GM19438 (cell line): ENCODE results near the gene SYNE2.
"Not testable (repeated sequence)": the region's sequence is repeated elsewhere in the genome, so short reads cannot be mapped to it uniquely, and the experiment has no call there.

Source experiments
- ATAC-seq: cut with Tn5 transposase; IDR thresholded peaks from one replicate; pipeline ENCODE4 v1.9.1; 2021; ENCODE audit warnings: low read depth; ENCODE audit not compliant: unreplicated experiment

SYNE2 gene

GRCh38 chr14:63869940-63870752, 17.3 kb downstream of the SYNE2 start:
- ATAC-seq: not testable (repeated sequence)

GRCh38 chr14:63870753-63871037, 17.9 kb downstream of the SYNE2 start:
- not testable (repeated sequence) for ATAC-seq

- ATAC-seq: no peak
Measured at GRCh38 chr14:63874223-63874622, 21.4 kb downstream of the SYNE2 start.

- ATAC-seq: no peak
Measured at GRCh38 chr14:63875311-63875710, 22.5 kb downstream of the SYNE2 start.

GRCh38 chr14:63877550-63877939, 24.7 kb downstream of the SYNE2 start:
- no peak for ATAC-seq

- no peak for ATAC-seq
Measured at GRCh38 chr14:63878052-63878451, 25.2 kb downstream of the SYNE2 start.

- no peak for ATAC-seq
Measured at GRCh38 chr14:63878792-63879191, 26.0 kb downstream of the SYNE2 start.

GRCh38 chr14:63881926-63882325, 29.1 kb downstream of the SYNE2 start:
- no peak for ATAC-seq

GRCh38 chr14:63887899-63888298, 35.1 kb downstream of the SYNE2 start:
- ATAC-seq: no peak

GRCh38 chr14:63890553-63890952, 37.7 kb downstream of the SYNE2 start:
- no peak for ATAC-seq

GRCh38 chr14:63891148-63891975, 38.6 kb downstream of the SYNE2 start:
- no peak for ATAC-seq

GRCh38 chr14:63892265-63892664, 39.5 kb downstream of the SYNE2 start:
- no peak for ATAC-seq

GRCh38 chr14:63893701-63894458, 41.1 kb downstream of the SYNE2 start:
- ATAC-seq: no peak

- no peak for ATAC-seq
Measured at GRCh38 chr14:63895510-63895909, 42.7 kb downstream of the SYNE2 start.

GRCh38 chr14:63896278-63896720, 43.5 kb downstream of the SYNE2 start:
- ATAC-seq: no peak

- ATAC-seq: no peak
Measured at GRCh38 chr14:63897721-63898163, 44.9 kb downstream of the SYNE2 start.

- ATAC-seq: no peak
Measured at GRCh38 chr14:63899953-63900352, 47.1 kb downstream of the SYNE2 start.

GRCh38 chr14:63901434-63902085, 48.8 kb downstream of the SYNE2 start:
- ATAC-seq: no peak

- no peak for ATAC-seq
Measured at GRCh38 chr14:63902375-63902976, 49.7 kb downstream of the SYNE2 start.

- ATAC-seq: no peak
Measured at GRCh38 chr14:63904724-63905123, 51.9 kb downstream of the SYNE2 start.
